Upper lobe of left lung (tissue), 6 donors: Measurements from ENCODE around the gene PGP. TPM values are rescaled to one million over a fixed set of nuclear protein-coding genes. Genes with fewer than 3 reads are reported as not detected.

ENCODE experiments used
- ATAC-seq, 2 donors: fragments of 200-7000 bp; cut with Tn5 transposase; one replicate each; pipeline ENCODE4 v1.9.1; 2022; ENCODE audit warnings: mild to moderate bottlenecking in 2 of 2, moderate library complexity in 2 of 2; ENCODE audit not compliant: low FRiP score in 2 of 2
- DNase-seq, 2 donors: peaks; one replicate each; pipeline ENCODE4 v3.0.0-alpha.2; 2019 to 2020
- H3K27ac ChIP-seq, 4 donors: fragments of 200-600 bp; sonication (generic); one replicate each; pipeline ENCODE4 v1.5.1; 2016 to 2019
- H3K27me3 ChIP-seq, 4 donors: fragments of 200-600 bp; sonication (generic); one replicate each; pipeline ENCODE4 v1.5.1; 2017 to 2019
- H3K36me3 ChIP-seq, 4 donors: fragments of 200-600 bp; sonication (generic); one replicate each; pipeline ENCODE4 v1.5.1; 2016 to 2019
- H3K4me1 ChIP-seq, 4 donors: fragments of 200-600 bp; sonication (generic); one replicate each; pipeline ENCODE4 v1.5.1; 2018 to 2019
- H3K4me3 ChIP-seq, 4 donors: fragments of 200-600 bp; sonication (generic); one replicate each; pipeline ENCODE4 v1.5.1; 2017 to 2019; ENCODE audit warnings: mild to moderate bottlenecking in 2 of 4, moderate library complexity in 1 of 4
- H3K9me3 ChIP-seq, 4 donors: fragments of 200-600 bp; sonication (generic); one replicate each; pipeline ENCODE4 v1.5.1; 2018 to 2019
- EP300 ChIP-seq, 4 donors: sonication (generic); formaldehyde crosslinking; IDR thresholded peaks; one replicate each; pipeline ENCODE4 v1.5.1; 2017; ENCODE audit warnings: antibody characterized with exemption in 4 of 4, control low read depth in 2 of 4
- POLR2A ChIP-seq, 4 donors: fragments of 450-650 bp; IDR thresholded peaks; one replicate each; pipeline ENCODE4 v1.5.1; 2016 to 2017; ENCODE audit warnings: antibody characterized with exemption in 4 of 4, mild to moderate bottlenecking in 2 of 4
- POLR2AphosphoS5 ChIP-seq, 2 donors: sonication (generic); formaldehyde crosslinking; IDR thresholded peaks; one replicate each; pipeline ENCODE4 v1.5.1; 2017; ENCODE audit warnings: antibody characterized with exemption in 2 of 2
- WGBS, 2 donors: methylation state at CpG; one replicate each; pipeline ENCODE4 v1.1.5; 2017 to 2018; 5-methylcytosine and 5-hydroxymethylcytosine counted together
- total RNA-seq, 6 donors: library from RNA; depleted of rRNA in 4 of 6; stranded (reverse); fragments of >200 nt in 4 of 6; gene quantifications; one replicate each; pipeline versions ENCODE4 v1.1.0 to v1.2.1, GENCODE V29; 2016 to 2021
- TF ChIP-seq, protein P1 (sequence below), 6 experiments: fragments of 450-650 bp in 4 of 6; fragments of 200-600 bp in 2 of 6; sonication (generic) in 2 of 6; IDR thresholded peaks; one replicate each; pipeline ENCODE4 v1.5.1; 2016 to 2019; ENCODE audit warnings: antibody characterized with exemption in 6 of 6
- donor health status: DM: no; HTN: no; CAD: no; lungs with moderate emphysema.
- donor health status: DM: no; HTN: yes; CAD: no; lungs with severe emphysema.

PGP gene
- total RNA-seq, 6 donors from 2014 or later = 18.6 to 32.5 (median 21.7) TPM

DNA sequence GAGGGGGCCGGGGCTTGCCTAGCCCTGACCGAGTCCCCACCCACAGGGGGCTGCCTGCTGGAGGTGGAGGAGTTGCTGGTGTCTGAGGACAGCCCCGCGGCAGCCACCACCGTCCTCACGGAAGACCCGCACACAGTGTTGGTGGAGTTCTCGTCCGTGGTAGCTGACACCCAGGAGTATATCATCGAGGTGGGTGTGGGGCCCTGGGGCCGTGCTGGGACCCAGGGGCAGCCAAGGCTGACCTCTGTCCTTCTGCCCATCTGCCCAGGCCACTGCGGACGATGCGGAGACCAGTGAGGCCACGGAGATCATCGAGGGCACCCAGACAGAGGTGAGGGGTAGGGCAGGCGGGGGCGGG, 20.2 kb upstream of the PGP start:
- no peak for ATAC-seq
- DNase-seq = no peak
- Histone ChIP-seq H3K27ac (no peak overlapping the region), H3K27me3 (peaks cover 0 to 19% (median 10%) of the 10 kb centered on the region in 4 donors), H3K4me3 (no peak overlapping the region), H3K36me3 (peaks cover 30 to 64% (median 62%) of the 10 kb centered on the region in 4 donors), H3K4me1 (peaks cover 12 to 21% (median 19%) of the 10 kb centered on the region in 4 donors), H3K9me3 (no peaks in the 10 kb centered on the region)
- TF ChIP-seq EP300 (IDR thresholded peaks at IDR 0.05) = no peak
- no peak for TF ChIP-seq POLR2A (IDR thresholded peaks at IDR 0.05)
- TF ChIP-seq, protein P1, sequence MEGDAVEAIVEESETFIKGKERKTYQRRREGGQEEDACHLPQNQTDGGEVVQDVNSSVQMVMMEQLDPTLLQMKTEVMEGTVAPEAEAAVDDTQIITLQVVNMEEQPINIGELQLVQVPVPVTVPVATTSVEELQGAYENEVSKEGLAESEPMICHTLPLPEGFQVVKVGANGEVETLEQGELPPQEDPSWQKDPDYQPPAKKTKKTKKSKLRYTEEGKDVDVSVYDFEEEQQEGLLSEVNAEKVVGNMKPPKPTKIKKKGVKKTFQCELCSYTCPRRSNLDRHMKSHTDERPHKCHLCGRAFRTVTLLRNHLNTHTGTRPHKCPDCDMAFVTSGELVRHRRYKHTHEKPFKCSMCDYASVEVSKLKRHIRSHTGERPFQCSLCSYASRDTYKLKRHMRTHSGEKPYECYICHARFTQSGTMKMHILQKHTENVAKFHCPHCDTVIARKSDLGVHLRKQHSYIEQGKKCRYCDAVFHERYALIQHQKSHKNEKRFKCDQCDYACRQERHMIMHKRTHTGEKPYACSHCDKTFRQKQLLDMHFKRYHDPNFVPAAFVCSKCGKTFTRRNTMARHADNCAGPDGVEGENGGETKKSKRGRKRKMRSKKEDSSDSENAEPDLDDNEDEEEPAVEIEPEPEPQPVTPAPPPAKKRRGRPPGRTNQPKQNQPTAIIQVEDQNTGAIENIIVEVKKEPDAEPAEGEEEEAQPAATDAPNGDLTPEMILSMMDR (IDR thresholded peaks at IDR 0.05) = no peak
- TF ChIP-seq POLR2AphosphoS5 (IDR thresholded peaks at IDR 0.05) = no peak
- 93 to 96% methylated on average over 9 to 17 of the region's 18 CpGs for WGBS, 2 donors

DNA sequence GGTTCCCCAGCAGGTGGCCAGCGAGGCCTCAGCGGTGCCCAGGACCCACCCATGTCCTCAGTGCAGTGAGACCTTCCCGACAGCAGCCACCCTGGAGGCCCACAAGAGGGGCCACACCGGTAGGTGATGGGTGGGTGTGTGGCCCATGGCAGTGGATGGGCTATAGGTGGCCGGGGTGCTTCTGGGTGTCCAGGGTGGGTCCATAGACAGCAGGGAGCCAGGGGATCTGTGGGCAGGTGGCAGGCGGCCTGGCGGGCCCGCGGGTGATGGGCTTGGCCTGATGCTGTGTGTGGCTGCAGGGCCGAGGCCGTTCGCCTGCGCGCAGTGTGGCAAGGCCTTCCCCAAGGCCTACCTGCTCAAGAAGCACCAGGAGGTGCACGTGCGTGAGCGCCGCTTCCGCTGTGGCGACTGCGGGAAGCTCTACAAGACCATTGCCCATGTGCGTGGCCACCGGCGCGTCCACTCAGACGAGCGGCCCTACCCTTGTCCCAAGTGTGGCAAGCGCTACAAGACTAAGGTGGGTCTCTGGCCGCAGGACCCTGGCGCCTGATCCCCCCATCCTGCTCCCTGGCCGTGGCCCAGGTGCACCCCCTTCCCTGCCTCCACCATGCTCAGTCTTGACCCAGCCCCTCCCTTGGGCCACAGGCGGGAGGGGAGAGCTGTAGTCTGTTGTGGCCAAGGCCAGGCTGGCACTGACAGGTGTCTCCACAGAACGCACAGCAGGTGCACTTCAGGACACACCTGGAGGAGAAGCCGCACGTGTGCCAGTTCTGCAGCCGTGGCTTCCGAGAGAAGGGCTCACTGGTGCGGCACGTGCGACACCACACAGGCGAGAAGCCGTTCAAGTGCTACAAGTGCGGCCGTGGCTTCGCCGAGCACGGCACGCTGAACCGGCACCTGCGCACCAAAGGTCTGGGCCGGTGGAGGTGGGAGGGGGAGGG, 19.5 kb upstream of the PGP start:
- 92 to 95% methylated on average over 12 to 50 of the region's 51 CpGs for WGBS, 2 donors
- DNase-seq (peak in 1 of 2 donors; percentile 85), ATAC-seq (no peak)
- Histone ChIP-seq H3K27me3 (peaks cover 0 to 19% (median 10%) of the 10 kb centered on the region in 4 donors), H3K9me3 (no peaks in the 10 kb centered on the region), H3K4me1 (peaks cover 12 to 21% (median 19%) of the 10 kb centered on the region in 4 donors), H3K27ac (no peak overlapping the region), H3K4me3 (no peak overlapping the region), H3K36me3 (peaks cover 36 to 68% (median 67%) of the 10 kb centered on the region in 4 donors)
- TF ChIP-seq EP300 (IDR thresholded peaks at IDR 0.05) (no peak), POLR2A (IDR thresholded peaks at IDR 0.05) (no peak), POLR2AphosphoS5 (IDR thresholded peaks at IDR 0.05) (no peak)
- TF ChIP-seq, protein P1 (IDR thresholded peaks at IDR 0.05) = no peak

DNA sequence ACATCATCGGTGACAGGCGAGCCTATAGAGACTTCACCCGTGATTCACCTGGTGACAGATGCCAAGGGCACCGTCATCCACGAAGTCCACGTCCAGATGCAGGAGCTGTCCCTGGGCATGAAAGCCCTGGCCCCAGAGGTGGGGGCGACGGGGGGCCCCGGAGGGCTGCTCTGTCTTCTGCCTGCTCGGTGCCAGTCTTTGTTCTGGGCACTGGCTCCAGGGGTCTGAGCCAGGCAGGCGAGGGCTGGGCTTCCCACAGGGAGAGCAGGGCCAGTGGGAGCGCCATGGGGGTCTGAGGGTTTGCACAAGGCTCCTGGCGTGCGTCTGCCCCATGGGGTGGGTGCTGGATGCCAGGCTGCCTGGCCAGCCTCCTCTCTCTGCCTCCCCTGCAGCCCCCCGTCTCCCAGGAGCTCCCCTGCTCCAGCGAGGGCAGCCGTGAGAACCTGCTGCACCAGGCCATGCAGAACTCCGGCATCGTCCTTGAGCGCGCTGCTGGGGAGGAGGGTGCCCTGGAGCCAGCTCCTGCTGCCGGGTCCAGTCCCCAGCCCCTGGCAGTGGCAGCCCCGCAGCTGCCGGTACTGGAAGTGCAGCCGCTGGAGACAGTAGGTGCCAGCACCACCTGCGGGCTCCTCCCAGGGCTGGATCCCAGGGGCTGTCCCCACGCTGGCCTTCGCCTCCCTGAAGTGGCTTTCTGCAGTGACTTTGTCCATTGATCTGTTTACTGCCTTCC, 18.6 kb upstream of the PGP start:
- Histone ChIP-seq H3K9me3 (no peaks in the 10 kb centered on the region), H3K27ac (no peak overlapping the region), H3K27me3 (peaks cover 0 to 19% (median 10%) of the 10 kb centered on the region in 4 donors), H3K4me3 (no peak overlapping the region), H3K4me1 (peaks cover 12 to 21% (median 19%) of the 10 kb centered on the region in 4 donors), H3K36me3 (peaks cover 41 to 78% (median 75%) of the 10 kb centered on the region in 4 donors)
- no peak for TF ChIP-seq EP300 (IDR thresholded peaks at IDR 0.05)
- TF ChIP-seq, protein P1 (IDR thresholded peaks at IDR 0.05) = no peak
- no peak for TF ChIP-seq POLR2AphosphoS5 (IDR thresholded peaks at IDR 0.05)
- TF ChIP-seq POLR2A (IDR thresholded peaks at IDR 0.05) = no peak
- no peak for DNase-seq
- 87 to 96% methylated on average over 7 to 27 of the region's 28 CpGs for WGBS, 2 donors
- ATAC-seq = no peak

DNA sequence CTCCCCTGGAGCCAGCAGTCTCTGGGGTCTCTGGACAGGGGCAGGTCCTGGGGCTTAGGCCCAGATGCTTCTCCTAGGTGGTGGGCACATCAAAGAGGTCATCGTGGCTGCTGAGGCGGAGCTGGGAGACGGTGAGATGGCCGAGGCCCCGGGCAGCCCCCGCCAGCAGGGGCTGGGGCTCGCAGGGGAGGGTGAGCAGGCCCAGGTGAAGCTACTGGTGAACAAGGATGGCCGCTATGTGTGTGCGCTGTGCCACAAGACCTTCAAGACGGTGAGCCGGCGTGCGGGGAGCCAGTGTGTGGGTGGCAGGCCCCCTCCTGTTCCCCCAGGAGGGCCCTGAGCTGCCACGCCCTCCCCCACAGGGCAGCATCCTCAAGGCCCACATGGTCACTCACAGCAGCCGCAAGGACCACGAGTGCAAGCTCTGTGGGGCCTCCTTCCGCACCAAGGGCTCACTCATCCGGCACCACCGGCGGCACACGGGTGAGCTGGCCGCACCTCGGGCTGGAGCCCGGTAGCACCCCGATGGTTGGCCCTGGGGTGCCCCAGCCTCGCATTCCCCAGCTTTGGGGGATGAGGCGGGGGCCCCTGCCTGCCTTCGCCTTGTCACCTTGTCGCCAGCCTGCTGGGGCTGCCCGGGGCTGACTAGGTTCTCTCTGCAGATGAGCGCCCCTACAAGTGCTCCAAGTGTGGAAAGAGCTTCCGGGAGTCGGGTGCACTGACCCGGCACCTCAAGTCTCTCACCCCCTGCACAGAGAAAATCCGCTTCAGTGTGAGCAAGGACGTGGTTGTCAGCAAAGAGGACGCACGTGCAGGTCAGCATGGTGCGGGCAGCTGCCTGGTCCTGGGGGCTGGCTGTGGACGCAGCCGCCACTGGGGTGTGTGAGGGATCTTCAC, 17.7 kb upstream of the PGP start:
- DNase-seq (peak in 1 of 2 donors; percentile 65), ATAC-seq (no peak)
- 89 to 93% methylated on average over 29 to 37 of the region's 41 CpGs for WGBS, 2 donors
- TF ChIP-seq POLR2AphosphoS5 (IDR thresholded peaks at IDR 0.05) = no peak
- TF ChIP-seq, protein P1 (IDR thresholded peaks at IDR 0.05) = no peak
- no peak for TF ChIP-seq EP300 (IDR thresholded peaks at IDR 0.05)
- TF ChIP-seq POLR2A (IDR thresholded peaks at IDR 0.05) = no peak
- H3K4me3 ChIP-seq = no peak overlapping the region
- H3K9me3 ChIP-seq = no peaks in the 10 kb centered on the region
- peaks cover 0 to 13% (median 9%) of the 10 kb centered on the region in 4 donors for H3K27me3 ChIP-seq
- H3K27ac ChIP-seq = no peak overlapping the region
- peaks cover 11 to 16% (median 13%) of the 10 kb centered on the region in 4 donors for H3K4me1 ChIP-seq
- peaks cover 41 to 83% (median 77%) of the 10 kb centered on the region in 4 donors for H3K36me3 ChIP-seq
